Endodermal cell (in vitro differentiated cells): ENCODE results near the gene TAX1BP1. TPM values are rescaled to one million over a fixed set of nuclear protein-coding genes. Genes with fewer than 3 reads are reported as not detected.

ENCODE experiments used
- DNase-seq: peaks from one replicate; pipeline ENCODE4 v3.0.0-alpha.2; 2017
- H3K27ac ChIP-seq: 2 replicates; pipeline ENCODE4 v1.5.1; 2013; ENCODE audit warnings: mild to moderate bottlenecking, low read depth, low read length, moderate library complexity
- H3K27me3 ChIP-seq: 2 replicates; pipeline ENCODE4 v1.6.1; 2013; ENCODE audit warnings: mild to moderate bottlenecking, low read length, moderate library complexity; ENCODE audit not compliant: insufficient read depth, control insufficient read depth, poor library complexity, severe bottlenecking
- H3K36me3 ChIP-seq: 2 replicates; pipeline ENCODE4 v1.7.0; 2013; ENCODE audit warnings: mild to moderate bottlenecking, low read length, moderate library complexity; ENCODE audit not compliant: control insufficient read depth, insufficient read depth
- H3K4me1 ChIP-seq: one replicate; pipeline ENCODE4 v1.7.0; 2013; ENCODE audit warnings: low read length; ENCODE audit not compliant: control insufficient read depth, insufficient read depth
- H3K4me3 ChIP-seq: 2 replicates; pipeline ENCODE4 v1.5.1; 2013; ENCODE audit warnings: mild to moderate bottlenecking, low read length, moderate library complexity
- H3K9ac ChIP-seq: 2 replicates; pipeline ENCODE4 v1.6.1; 2013; ENCODE audit warnings: mild to moderate bottlenecking, low read length, moderate library complexity; ENCODE audit not compliant: poor library complexity, severe bottlenecking; ENCODE audit errors: extremely low read depth
- H3K9me3 ChIP-seq: 2 replicates; pipeline ENCODE4 v1.6.1; 2013; ENCODE audit warnings: mild to moderate bottlenecking, low read length, moderate library complexity; ENCODE audit not compliant: control insufficient read depth
- H3K27ac Mint-ChIP-seq: 2 replicates; pipeline ENCODE4 v1.8.0; 2020; ENCODE audit warnings: mixed read lengths
- H3K27me3 Mint-ChIP-seq: 2 replicates; pipeline ENCODE4 v1.8.0; 2021; ENCODE audit warnings: mild to moderate bottlenecking, mixed read lengths; ENCODE audit not compliant: insufficient read depth
- H3K36me3 Mint-ChIP-seq: 2 replicates; pipeline ENCODE4 v1.8.0; 2020; ENCODE audit warnings: low read depth, mixed read lengths
- H3K4me1 Mint-ChIP-seq: 2 replicates; pipeline ENCODE4 v1.8.0; 2020; ENCODE audit warnings: mixed read lengths
- H3K4me3 Mint-ChIP-seq: 2 replicates; pipeline ENCODE4 v1.8.0; 2020; ENCODE audit warnings: mild to moderate bottlenecking, moderate library complexity, mixed read lengths
- H3K9me3 Mint-ChIP-seq: 2 replicates; pipeline ENCODE4 v1.8.0; 2020; ENCODE audit warnings: mild to moderate bottlenecking, mixed read lengths
- WGBS, 2 experiments: methylation state at CpG; one replicate each; pipeline versions ENCODE4 v1.1.5 to v1.1.7; 2013; ENCODE audit warnings: missing lambda C conversion rate in 2 of 2, mixed read lengths in 1 of 2; ENCODE audit not compliant: insufficient coverage in 1 of 2, insufficient read length in 1 of 2; 5-methylcytosine and 5-hydroxymethylcytosine counted together
- total RNA-seq, 2 donors: library from RNA; stranded (reverse); fragmentation: NEBNext Ultra II Directional in 1 of 2; extraction: Animal tissue kit (Norgen Biotek cat#: 25700) in 1 of 2; gene quantifications; 2 replicates in 1 of 2; 3 replicates in 1 of 2; pipeline ENCODE4 v1.2.1, GENCODE V29; 2021
- TF ChIP-seq, protein P1 (sequence below): fragments of 200-600 bp; sonication (generic); conservative IDR thresholded peaks from 2 replicates; pipeline ENCODE4 v1.5.0; 2021; ENCODE audit warnings: antibody characterized with exemption, mild to moderate bottlenecking

Gene TAX1BP1
- total RNA-seq, 2 donors from 2014 or later = 100 to 114 TPM

DNA sequence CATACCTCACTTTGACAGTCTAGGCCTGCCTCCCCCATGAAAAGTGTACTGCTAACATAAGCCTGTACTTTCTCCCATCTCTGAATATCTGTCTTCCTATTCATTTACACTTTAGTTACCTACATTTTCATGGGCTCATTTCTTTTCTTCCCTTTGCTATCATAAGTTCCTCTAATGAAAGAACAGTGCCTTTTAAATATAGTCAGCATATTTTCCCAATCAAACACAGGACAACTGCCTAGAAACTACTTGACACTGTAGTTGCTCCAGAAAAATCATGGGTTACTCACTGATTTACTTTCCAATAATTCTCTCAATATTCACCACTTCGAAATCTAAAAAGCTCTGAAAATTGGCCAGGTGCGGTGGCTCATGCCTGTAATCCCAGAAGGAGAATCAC is 2.8 kb upstream of the TAX1BP1 start:
- no peak overlapping the region for H3K4me3 Mint-ChIP-seq
- Histone ChIP-seq H3K4me3 (no peak overlapping the region), H3K27me3 (no peaks in the 10 kb centered on the region), H3K9ac (no peak overlapping the region), H3K9me3 (no peaks in the 10 kb centered on the region), H3K36me3 (no peaks in the 10 kb centered on the region), H3K4me1 (no peaks in the 10 kb centered on the region), H3K27ac (no peak overlapping the region)
- H3K4me1 Mint-ChIP-seq = peaks cover 16% of the 10 kb centered on the region
- no peaks in the 10 kb centered on the region for H3K36me3 Mint-ChIP-seq
- no peak for DNase-seq
- WGBS, 2 experiments = 94% methylated on average over 2 of the region's 2 CpGs
- no peak overlapping the region for H3K27ac Mint-ChIP-seq
- H3K9me3 Mint-ChIP-seq = no peaks in the 10 kb centered on the region
- TF ChIP-seq, protein P1, sequence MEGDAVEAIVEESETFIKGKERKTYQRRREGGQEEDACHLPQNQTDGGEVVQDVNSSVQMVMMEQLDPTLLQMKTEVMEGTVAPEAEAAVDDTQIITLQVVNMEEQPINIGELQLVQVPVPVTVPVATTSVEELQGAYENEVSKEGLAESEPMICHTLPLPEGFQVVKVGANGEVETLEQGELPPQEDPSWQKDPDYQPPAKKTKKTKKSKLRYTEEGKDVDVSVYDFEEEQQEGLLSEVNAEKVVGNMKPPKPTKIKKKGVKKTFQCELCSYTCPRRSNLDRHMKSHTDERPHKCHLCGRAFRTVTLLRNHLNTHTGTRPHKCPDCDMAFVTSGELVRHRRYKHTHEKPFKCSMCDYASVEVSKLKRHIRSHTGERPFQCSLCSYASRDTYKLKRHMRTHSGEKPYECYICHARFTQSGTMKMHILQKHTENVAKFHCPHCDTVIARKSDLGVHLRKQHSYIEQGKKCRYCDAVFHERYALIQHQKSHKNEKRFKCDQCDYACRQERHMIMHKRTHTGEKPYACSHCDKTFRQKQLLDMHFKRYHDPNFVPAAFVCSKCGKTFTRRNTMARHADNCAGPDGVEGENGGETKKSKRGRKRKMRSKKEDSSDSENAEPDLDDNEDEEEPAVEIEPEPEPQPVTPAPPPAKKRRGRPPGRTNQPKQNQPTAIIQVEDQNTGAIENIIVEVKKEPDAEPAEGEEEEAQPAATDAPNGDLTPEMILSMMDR = no peak
- H3K27me3 Mint-ChIP-seq = peaks cover 3% of the 10 kb centered on the region

DNA sequence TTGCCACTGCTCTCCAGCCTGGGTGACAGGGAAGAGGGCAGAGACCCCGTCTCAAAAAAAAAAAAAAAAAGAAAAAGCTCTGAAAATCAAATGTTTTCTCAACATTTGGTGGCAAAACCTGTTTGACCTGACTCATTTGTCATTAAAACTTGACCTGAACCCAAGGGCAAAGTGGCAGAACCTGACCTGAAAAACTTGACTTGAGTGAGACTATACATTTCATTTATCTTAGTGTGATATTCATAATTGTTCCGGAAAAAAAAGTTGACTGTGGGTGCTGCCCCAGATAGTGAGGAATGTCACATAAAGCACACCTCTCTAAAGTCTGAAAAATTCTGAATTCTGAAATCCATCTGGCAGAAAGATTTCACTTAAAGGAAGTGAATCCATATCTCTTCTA is 2.3 kb upstream of the TAX1BP1 start:
- H3K4me1 ChIP-seq = no peaks in the 10 kb centered on the region
- TF ChIP-seq, protein P1 = no peak
- no peaks in the 10 kb centered on the region for H3K36me3 ChIP-seq
- H3K4me1 Mint-ChIP-seq = peaks cover 19% of the 10 kb centered on the region
- no peak overlapping the region for H3K4me3 ChIP-seq
- H3K27ac ChIP-seq = no peak overlapping the region
- no peaks in the 10 kb centered on the region for H3K36me3 Mint-ChIP-seq
- H3K4me3 Mint-ChIP-seq = no peak overlapping the region
- no peaks in the 10 kb centered on the region for H3K27me3 ChIP-seq
- WGBS, 2 experiments = 100% methylated on average over 1 to 2 of the region's 2 CpGs
- no peak for DNase-seq
- no peaks in the 10 kb centered on the region for H3K9me3 Mint-ChIP-seq
- no peak overlapping the region for H3K27ac Mint-ChIP-seq
- H3K27me3 Mint-ChIP-seq = peaks cover 3% of the 10 kb centered on the region
- no peaks in the 10 kb centered on the region for H3K9me3 ChIP-seq
- no peak overlapping the region for H3K9ac ChIP-seq

DNA sequence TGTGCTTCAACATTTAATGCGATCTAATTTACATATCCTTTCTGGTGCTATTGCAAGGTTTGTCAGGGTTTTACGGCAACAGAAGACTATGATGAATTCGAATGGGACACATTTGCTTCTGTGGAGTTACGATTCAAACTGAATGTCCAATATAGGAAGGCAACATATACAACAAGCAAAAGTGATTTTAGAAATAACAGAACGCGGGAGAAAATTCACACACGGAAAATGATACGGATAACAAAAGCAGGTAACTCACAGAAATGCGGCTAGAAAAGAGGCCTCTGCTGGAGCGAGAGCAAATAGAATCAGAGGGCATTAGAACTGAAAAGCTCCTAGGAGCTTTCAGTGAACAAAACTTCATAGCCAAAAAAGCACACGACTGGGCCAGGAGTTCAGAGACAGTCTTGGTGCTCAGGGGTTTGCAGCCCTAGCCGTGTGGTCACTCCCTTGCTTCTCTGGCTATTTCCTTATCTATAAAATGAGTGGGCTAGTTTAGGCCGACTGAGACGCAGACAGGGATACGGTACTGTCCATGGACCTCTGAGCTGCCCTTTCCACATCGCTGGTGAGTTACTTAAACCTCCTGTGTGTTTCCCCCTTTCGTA is 557 bp upstream of the TAX1BP1 start:
- Mint-ChIP-seq H3K4me1 (peaks cover 19% of the 10 kb centered on the region), H3K27ac (peak overlapping the region; percentile 99), H3K27me3 (peaks cover 3% of the 10 kb centered on the region), H3K9me3 (no peaks in the 10 kb centered on the region), H3K36me3 (peaks cover 6% of the 10 kb centered on the region), H3K4me3 (peak overlapping the region; percentile 99)
- Histone ChIP-seq H3K9ac (peak overlapping the region; percentile 97), H3K9me3 (no peaks in the 10 kb centered on the region), H3K36me3 (no peaks in the 10 kb centered on the region), H3K4me3 (peak overlapping the region; percentile 96), H3K27ac (peak overlapping the region; percentile 79), H3K4me1 (no peaks in the 10 kb centered on the region), H3K27me3 (no peaks in the 10 kb centered on the region)
- TF ChIP-seq, protein P1 = no peak
- 18 to 31% methylated on average over 12 to 17 of the region's 17 CpGs for WGBS, 2 experiments
- DNase-seq = no peak
